Measurements from ENCODE around the gene NMT1. TPM values are rescaled to one million over a fixed set of nuclear protein-coding genes. Genes with fewer than 3 reads are reported as not detected.
A peak's percentile ranks its signal among the peaks of the same experiment; 100 is the strongest.

NMT1 gene
- total RNA-seq, 2 experiments from 2014 or later: 156 to 169 TPM

DNA sequence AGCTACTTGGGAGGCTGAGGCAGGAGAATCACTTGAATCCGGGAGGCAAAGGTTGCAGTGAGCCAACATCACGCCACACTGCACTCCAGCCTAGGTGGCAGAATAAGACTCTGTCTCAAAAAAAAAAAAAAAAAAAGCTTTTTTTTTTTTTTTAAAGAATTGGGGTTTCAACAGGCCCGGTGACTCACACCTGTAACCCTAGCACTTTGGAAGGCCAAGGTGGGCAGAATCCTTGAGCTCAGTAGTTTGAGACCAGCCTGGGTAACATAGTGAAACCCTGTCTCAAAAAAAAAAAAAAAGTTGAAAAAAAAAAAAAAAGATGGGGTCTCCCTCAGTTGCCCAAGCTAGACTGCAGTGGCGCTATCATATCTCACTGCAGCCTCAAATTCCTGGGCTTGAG, 93.9 kb downstream of the NMT1 start:
- intact Hi-C loops (cut with micrococcal nuclease): no loop called here
- ChIA-PET CTCF (interaction anchor here (0.6 to 14.4 kb wide), 4 partner anchors 18 to 42 kb away, joined by 3 to 352 read pairs (median 33); partner anchors contain the start of gene ACBD4), POLR2A (interaction anchor here (0.8 to 1.5 kb wide), 3 partner anchors 19 to 66 kb away, joined by 3 to 4 read pairs (median 3); partner anchors contain the start of gene ACBD4)
- peak; percentile 55 for DNase-seq
- no peak overlapping the region for H3K4me3 Mint-ChIP-seq
- peak overlapping the region; percentile 71 for H3K27ac Mint-ChIP-seq
- peak; percentile 52 for ATAC-seq
- TF ChIP-seq, protein P1, sequence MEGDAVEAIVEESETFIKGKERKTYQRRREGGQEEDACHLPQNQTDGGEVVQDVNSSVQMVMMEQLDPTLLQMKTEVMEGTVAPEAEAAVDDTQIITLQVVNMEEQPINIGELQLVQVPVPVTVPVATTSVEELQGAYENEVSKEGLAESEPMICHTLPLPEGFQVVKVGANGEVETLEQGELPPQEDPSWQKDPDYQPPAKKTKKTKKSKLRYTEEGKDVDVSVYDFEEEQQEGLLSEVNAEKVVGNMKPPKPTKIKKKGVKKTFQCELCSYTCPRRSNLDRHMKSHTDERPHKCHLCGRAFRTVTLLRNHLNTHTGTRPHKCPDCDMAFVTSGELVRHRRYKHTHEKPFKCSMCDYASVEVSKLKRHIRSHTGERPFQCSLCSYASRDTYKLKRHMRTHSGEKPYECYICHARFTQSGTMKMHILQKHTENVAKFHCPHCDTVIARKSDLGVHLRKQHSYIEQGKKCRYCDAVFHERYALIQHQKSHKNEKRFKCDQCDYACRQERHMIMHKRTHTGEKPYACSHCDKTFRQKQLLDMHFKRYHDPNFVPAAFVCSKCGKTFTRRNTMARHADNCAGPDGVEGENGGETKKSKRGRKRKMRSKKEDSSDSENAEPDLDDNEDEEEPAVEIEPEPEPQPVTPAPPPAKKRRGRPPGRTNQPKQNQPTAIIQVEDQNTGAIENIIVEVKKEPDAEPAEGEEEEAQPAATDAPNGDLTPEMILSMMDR (IDR thresholded peaks at IDR 0.05): no peak
- H3K9me3 Mint-ChIP-seq: no peaks in the 10 kb centered on the region
- peaks cover 22% of the 10 kb centered on the region for H3K36me3 Mint-ChIP-seq (ENCODE audit: low read depth)
- no peaks in the 10 kb centered on the region for H3K27me3 Mint-ChIP-seq
- peaks cover 53% of the 10 kb centered on the region for H3K4me1 Mint-ChIP-seq (ENCODE audit: low read depth)

DNA sequence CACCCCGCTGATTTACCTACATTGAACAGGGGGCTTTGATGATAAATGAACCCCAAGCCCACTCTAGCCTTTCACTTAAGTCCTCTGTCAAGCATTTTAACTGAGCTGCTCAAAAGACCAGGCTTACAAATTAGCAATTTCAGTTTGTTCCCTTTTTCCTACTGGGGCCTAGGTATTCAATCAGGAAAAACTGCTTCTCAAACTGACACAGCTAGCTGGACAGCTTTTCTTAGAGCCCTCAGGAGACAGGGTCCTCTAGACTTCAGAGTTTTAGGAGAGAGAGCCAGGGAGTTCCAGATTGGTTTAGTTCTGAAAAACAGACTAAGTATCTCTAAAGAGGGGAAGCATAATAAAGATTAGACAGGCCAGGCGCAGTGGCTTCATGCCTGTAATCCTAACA, 94.4 kb downstream of the NMT1 start:
- Mint-ChIP-seq H3K27ac (peak overlapping the region; percentile 71), H3K36me3 (ENCODE audit: low read depth) (peaks cover 22% of the 10 kb centered on the region), H3K27me3 (no peaks in the 10 kb centered on the region), H3K9me3 (no peaks in the 10 kb centered on the region), H3K4me1 (ENCODE audit: low read depth) (peaks cover 53% of the 10 kb centered on the region), H3K4me3 (no peak overlapping the region)
- intact Hi-C loops (cut with micrococcal nuclease): no loop called here
- TF ChIP-seq, protein P1 (IDR thresholded peaks at IDR 0.05): no peak
- DNase-seq (no peak), ATAC-seq (no peak)
- ChIA-PET POLR2A (interaction anchor here (0.8 to 1.5 kb wide), 3 partner anchors 19 to 66 kb away, joined by 3 to 4 read pairs (median 3); partner anchors contain the start of gene ACBD4), CTCF (interaction anchor here (0.6 to 14.4 kb wide), 4 partner anchors 17 to 41 kb away, joined by 3 to 352 read pairs (median 33); partner anchors contain the start of gene ACBD4)

DNA sequence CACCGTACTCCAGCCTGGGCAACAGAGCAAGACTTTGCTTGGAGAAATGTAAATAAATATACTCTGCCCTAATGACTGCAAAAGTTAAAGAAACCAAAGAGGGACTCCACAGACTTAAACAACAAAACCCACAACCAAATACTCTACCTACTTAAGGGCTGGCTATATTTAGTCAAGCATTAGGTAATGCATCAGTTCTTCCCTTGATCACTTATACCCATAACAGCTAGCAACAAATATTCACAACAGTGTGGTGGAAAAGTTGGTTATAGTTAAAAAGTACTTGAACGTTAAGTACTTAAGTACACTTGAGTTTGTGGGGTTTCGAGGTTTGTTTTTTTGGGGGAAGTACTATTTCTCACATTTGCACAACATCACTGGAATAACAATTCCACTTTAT, 95.1 kb downstream of the NMT1 start:
- POLR2A ChIA-PET: interaction anchor here (1.0 to 1.5 kb wide), 4 partner anchors 8 to 65 kb away, joined by 3 to 10 read pairs (median 4); partner anchors contain the start of genes ACBD4 and HEXIM1
- no peak for DNase-seq
- peaks cover 46% of the 10 kb centered on the region for H3K4me1 Mint-ChIP-seq (ENCODE audit: low read depth)
- peaks cover 24% of the 10 kb centered on the region for H3K36me3 Mint-ChIP-seq (ENCODE audit: low read depth)
- peak overlapping the region; percentile 51 for H3K27ac Mint-ChIP-seq
- ATAC-seq: no peak
- CTCF ChIA-PET: interaction anchor here (8.3 to 14.4 kb wide), 3 partner anchors 6 to 41 kb away, joined by 60 to 352 read pairs (median 145); partner anchors contain the start of genes ACBD4 and HEXIM1
- H3K9me3 Mint-ChIP-seq: no peaks in the 10 kb centered on the region
- TF ChIP-seq, protein P1 (IDR thresholded peaks at IDR 0.05): no peak
- no peak overlapping the region for H3K4me3 Mint-ChIP-seq
- no peaks in the 10 kb centered on the region for H3K27me3 Mint-ChIP-seq
- intact Hi-C loops (cut with micrococcal nuclease): no loop called here

Small RNA genes lying within 50 kb of the gene (microRNA-seq; reads per million reads assigned to microRNA genes)
- gene MIR6784 (ENCODE audit: borderline microRNAs expressed, borderline replicate concordance): not detected

Other genes with a start within 250 kb of the NMT1 start
- 1 to 10 TPM; 5.6 TPM for gene GJC1, start 231.0 kb upstream of the NMT1 start, total RNA-seq
- gene HIGD1B, start 213.4 kb upstream of the NMT1 start, total RNA-seq: not detected
- 100 to 1,000 TPM; 207 to 208 TPM for gene EFTUD2, start 161.9 kb upstream of the NMT1 start, total RNA-seq
- not detected for gene GFAP, start 145.8 kb upstream of the NMT1 start, total RNA-seq
- gene KIF18B, start 113.5 kb upstream of the NMT1 start, total RNA-seq: 10 to 100 TPM; 38.1 to 40.3 TPM
- not detected for gene C1QL1, start 93.0 kb upstream of the NMT1 start, total RNA-seq
- 10 to 100 TPM; 34.3 to 35.8 TPM for gene DCAKD, start 9.7 kb upstream of the NMT1 start, total RNA-seq
- gene PLCD3, start 71.2 kb downstream of the NMT1 start, total RNA-seq: 1 to 10 TPM; 3.9 to 6.6 TPM
- 10 to 100 TPM; 12.4 to 12.6 TPM for gene ACBD4, start 74.4 kb downstream of the NMT1 start, total RNA-seq
- gene HEXIM1, start 87.2 kb downstream of the NMT1 start, total RNA-seq: 10 to 100 TPM; 22.6 to 23.5 TPM
- 1 to 10 TPM; 4.1 to 4.2 TPM for gene HEXIM2, start 100.6 kb downstream of the NMT1 start, total RNA-seq
- 100 to 1,000 TPM; 285 to 298 TPM for gene FMNL1, start 160.6 kb downstream of the NMT1 start, total RNA-seq
- under 1 TPM; 0.27 to 0.63 TPM for gene SPATA32, start 200.8 kb downstream of the NMT1 start, total RNA-seq

All from activated CD8-positive, alpha-beta T cell treated with anti-CD3 and anti-CD28 coated beads for 36 hours (primary cell).